Fibroblast of the conjunctiva (primary cell): ENCODE data around the gene TBX4.
"Not testable (repeated sequence)": the region's sequence is repeated elsewhere in the genome, so short reads cannot be mapped to it uniquely, and the experiment has no call there.

Experiments used
- DNase-seq: peaks from one replicate; pipeline ENCODE4 v3.0.0-alpha.2; 2010; ENCODE audit warnings: low read depth

The TBX4 gene

DNA sequence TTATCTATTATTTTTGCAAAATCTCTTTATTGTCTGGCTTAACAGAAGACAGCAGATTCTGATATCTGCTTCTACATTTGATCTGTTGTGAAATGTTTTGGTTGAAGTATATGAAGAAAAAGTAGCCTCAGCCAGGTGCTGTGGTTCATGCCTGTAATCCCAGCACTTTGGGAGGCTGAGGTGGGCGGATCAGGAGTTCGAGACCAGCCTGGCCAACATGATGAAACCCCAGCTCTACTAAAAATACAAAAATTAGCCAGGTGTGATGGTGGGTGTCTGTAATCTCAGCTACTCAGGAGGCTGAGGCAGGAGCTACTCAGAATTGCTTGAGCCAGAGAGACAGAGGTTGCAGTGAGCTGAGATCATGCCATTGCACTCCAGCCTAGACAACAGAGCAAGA, 75.2 kb downstream of the TBX4 start:
- not testable (repeated sequence) for DNase-seq

DNA sequence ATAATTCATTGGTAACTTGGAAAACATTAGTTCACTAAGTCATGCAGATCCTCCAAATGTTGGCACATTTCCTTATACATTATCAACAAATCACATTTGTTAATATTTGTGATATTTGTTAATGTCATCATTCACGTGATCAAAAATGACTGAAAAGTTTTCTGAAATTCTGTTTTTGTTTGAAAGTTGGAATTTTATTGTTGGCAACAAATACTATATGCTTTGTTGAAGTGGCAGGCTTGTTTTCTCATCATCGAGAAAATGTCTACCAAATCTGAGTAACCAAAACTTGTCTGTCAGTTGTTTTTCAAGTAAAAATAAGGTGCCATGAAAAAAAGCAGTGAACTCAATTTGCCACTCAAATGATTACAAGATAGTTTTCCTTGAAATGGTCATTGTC, 75.9 kb downstream of the TBX4 start:
- no peak for DNase-seq

DNA sequence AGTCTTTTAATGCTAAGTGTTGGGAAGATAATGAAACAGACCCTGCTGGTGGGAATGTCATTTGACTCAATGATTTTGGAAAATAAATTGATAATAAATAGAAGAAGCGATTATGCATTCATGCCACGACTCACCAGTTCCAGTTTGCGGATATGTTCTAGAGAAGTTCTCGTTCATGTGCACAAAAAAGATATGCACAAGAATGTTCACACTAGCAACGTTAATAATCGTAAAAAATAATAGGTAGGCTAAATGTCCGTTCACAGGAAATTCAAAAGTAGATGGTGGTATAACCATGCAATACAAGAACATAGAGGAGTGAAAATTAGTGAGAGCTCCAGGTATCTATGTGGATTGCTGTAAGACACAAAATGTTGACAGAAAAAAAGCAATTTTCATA, 79.0 kb downstream of the TBX4 start:
- DNase-seq = no peak

DNA sequence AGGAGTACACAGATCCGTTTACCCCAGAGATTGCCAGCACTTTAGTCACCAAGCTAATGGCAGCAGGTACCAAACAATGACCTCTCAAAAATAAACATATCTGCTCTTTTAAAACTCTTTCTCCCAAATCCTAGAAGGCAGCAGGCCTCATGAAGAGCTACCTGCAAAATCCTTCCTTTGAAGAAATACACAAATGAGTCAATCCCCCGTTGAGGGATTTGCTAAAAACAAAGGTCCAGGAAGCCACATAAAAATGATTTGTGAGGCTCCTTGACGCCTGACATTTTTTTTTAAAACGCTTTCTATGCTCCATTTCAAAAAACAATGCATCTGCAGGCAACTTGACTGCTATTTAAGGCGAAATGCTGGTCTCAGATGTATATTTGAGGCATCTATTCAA, 80.6 kb downstream of the TBX4 start:
- DNase-seq = no peak

DNA sequence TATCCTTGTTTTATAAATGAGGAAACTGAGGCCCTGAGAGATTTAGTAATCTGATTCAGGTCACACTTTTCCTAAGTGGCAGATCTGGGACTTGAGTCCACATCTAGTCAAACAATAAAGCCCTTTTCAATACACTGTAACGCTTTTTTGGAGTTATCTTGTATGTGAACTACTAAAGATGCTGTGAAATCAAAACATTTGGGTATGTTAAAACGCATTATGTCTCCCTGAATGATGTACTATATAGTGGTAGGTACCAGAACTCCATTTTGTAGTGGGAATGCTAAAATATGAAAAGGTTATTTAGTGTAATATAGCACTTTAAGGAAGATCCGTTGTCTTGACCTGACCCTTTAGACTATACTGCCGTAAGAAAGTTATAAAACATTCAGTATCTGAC, 81.6 kb downstream of the TBX4 start:
- DNase-seq = no peak

DNA sequence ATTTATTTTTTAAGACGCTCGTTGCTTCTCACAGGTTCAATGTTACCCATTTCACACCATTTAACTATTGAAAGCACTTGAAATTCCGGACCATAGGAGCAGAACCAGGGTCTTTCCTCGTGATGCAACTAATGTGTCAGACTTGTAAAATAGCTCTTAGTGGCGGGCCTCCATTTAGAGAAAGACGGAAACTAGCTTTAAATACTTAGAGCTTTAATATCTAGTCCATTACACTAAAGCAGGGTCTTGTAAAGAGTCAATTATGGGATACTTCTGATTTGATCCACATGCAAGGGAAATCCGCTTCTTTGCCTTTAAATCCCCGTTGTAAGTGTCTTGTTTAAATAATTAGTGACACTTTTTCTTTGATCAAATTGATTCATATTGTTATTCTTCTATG, 82.2 kb downstream of the TBX4 start:
- no peak for DNase-seq
